ENCODE data around the gene FLNB. TPM values are rescaled to one million over a fixed set of nuclear protein-coding genes. Genes with fewer than 3 reads are reported as not detected.

FLNB gene
- total RNA-seq, 2 donors from 2014 or later, result 246 to 362 TPM

GRCh38 chr3:58093574-58094195 is 85.5 kb downstream of the FLNB start:
- H3K4me3 ChIP-seq, result no peak overlapping the region
- no peaks in the 10 kb centered on the region for H3K4me1 ChIP-seq
- no peak for TF ChIP-seq CTCF (IDR thresholded peaks at IDR 0.05)
- DNase-seq, result no peak
- H3K27me3 ChIP-seq, result no peaks in the 10 kb centered on the region
- no peak overlapping the region for H3K9ac ChIP-seq (ENCODE audit: low read depth in 2 of 2, low read length in 2 of 2)
- no peaks in the 10 kb centered on the region for H3K9me3 ChIP-seq
- H3K27ac ChIP-seq, result no peak overlapping the region
- intact Hi-C loops (cut with DNase I), result no loop called here
- peaks cover 6% of the 10 kb centered on the region for H3K36me3 ChIP-seq

- H3K4me3 ChIP-seq, result no peak overlapping the region
- H3K27me3 ChIP-seq, result no peaks in the 10 kb centered on the region
- peaks cover 12% of the 10 kb centered on the region for H3K36me3 ChIP-seq
- intact Hi-C loops (cut with DNase I), result no loop called here
- no peak for DNase-seq
- no peaks in the 10 kb centered on the region for H3K4me1 ChIP-seq
- H3K9ac ChIP-seq (ENCODE audit: low read depth in 2 of 2, low read length in 2 of 2), result no peak overlapping the region
- H3K9me3 ChIP-seq, result no peaks in the 10 kb centered on the region
- H3K27ac ChIP-seq, result no peak overlapping the region
- TF ChIP-seq CTCF (IDR thresholded peaks at IDR 0.05), result no peak
Observed at GRCh38 chr3:58094657-58095056, 86.4 kb downstream of the FLNB start.

GRCh38 chr3:58095603-58096138 is 87.4 kb downstream of the FLNB start:
- DNase-seq, result no peak
- H3K9ac ChIP-seq (ENCODE audit: low read depth in 2 of 2, low read length in 2 of 2), result no peak overlapping the region
- no peaks in the 10 kb centered on the region for H3K4me1 ChIP-seq
- no peak overlapping the region for H3K4me3 ChIP-seq
- no peaks in the 10 kb centered on the region for H3K27me3 ChIP-seq
- no peak overlapping the region for H3K27ac ChIP-seq
- TF ChIP-seq CTCF (IDR thresholded peaks at IDR 0.05), result no peak
- no peaks in the 10 kb centered on the region for H3K9me3 ChIP-seq
- peaks cover 13% of the 10 kb centered on the region for H3K36me3 ChIP-seq
- intact Hi-C loops (cut with DNase I), result no loop called here

- intact Hi-C loops (cut with DNase I), result no loop called here
- no peaks in the 10 kb centered on the region for H3K27me3 ChIP-seq
- H3K9ac ChIP-seq (ENCODE audit: low read depth in 2 of 2, low read length in 2 of 2), result no peak overlapping the region
- no peaks in the 10 kb centered on the region for H3K9me3 ChIP-seq
- no peak for DNase-seq
- no peak overlapping the region for H3K4me3 ChIP-seq
- peaks cover 13% of the 10 kb centered on the region for H3K36me3 ChIP-seq
- TF ChIP-seq CTCF (IDR thresholded peaks at IDR 0.05), result no peak
- H3K27ac ChIP-seq, result no peak overlapping the region
- no peaks in the 10 kb centered on the region for H3K4me1 ChIP-seq
Observed at GRCh38 chr3:58098531-58098930, 90.3 kb downstream of the FLNB start.

- no peak overlapping the region for H3K27ac ChIP-seq
- no peak for TF ChIP-seq CTCF (IDR thresholded peaks at IDR 0.05)
- peaks cover 13% of the 10 kb centered on the region for H3K36me3 ChIP-seq
- H3K9ac ChIP-seq (ENCODE audit: low read depth in 2 of 2, low read length in 2 of 2), result no peak overlapping the region
- no peaks in the 10 kb centered on the region for H3K9me3 ChIP-seq
- no peak for DNase-seq
- no peaks in the 10 kb centered on the region for H3K27me3 ChIP-seq
- H3K4me3 ChIP-seq, result no peak overlapping the region
- intact Hi-C loops (cut with DNase I), result no loop called here
- H3K4me1 ChIP-seq, result no peaks in the 10 kb centered on the region
Observed at GRCh38 chr3:58099865-58100264, 91.6 kb downstream of the FLNB start.
